H9 (cell line): ENCODE data around the gene ZSCAN1. TPM values are rescaled to one million over a fixed set of nuclear protein-coding genes. Genes with fewer than 3 reads are reported as not detected.

Experiments used
- DNase-seq: peaks from one replicate; pipeline ENCODE4 v3.0.0-alpha.2; 2017
- H2AFZ ChIP-seq: one replicate; pipeline ENCODE4 v1.6.1; 2013; ENCODE audit warnings: mild to moderate bottlenecking, low read length, control low read depth, moderate library complexity
- H2AK5ac ChIP-seq: 2 replicates; pipeline ENCODE4 v1.6.1; 2013; ENCODE audit warnings: low read length, control low read depth, mixed read lengths; ENCODE audit not compliant: insufficient read length
- H2BK120ac ChIP-seq: one replicate; pipeline ENCODE4 v1.6.1; 2013; ENCODE audit warnings: low read depth, mild to moderate bottlenecking, low read length, control low read depth, inconsistent platforms; ENCODE audit not compliant: poor library complexity, severe bottlenecking
- H2BK12ac ChIP-seq: 2 replicates; pipeline ENCODE4 v1.6.1; 2013; ENCODE audit warnings: low read length, control low read depth, mixed read lengths, low read depth; ENCODE audit not compliant: insufficient read length
- H2BK15ac ChIP-seq: 2 replicates; pipeline ENCODE4 v1.6.1; 2013; ENCODE audit warnings: low read depth, low read length, control low read depth
- H2BK20ac ChIP-seq: one replicate; pipeline ENCODE4 v1.6.1; 2013; ENCODE audit warnings: low read depth, mild to moderate bottlenecking, low read length, control low read depth, inconsistent platforms; ENCODE audit not compliant: poor library complexity, severe bottlenecking
- H2BK5ac ChIP-seq: 2 replicates; pipeline ENCODE4 v1.6.1; 2013; ENCODE audit warnings: low read length, control low read depth, mixed read lengths; ENCODE audit not compliant: insufficient read length
- H3K14ac ChIP-seq: 2 replicates; pipeline ENCODE4 v1.6.1; 2013; ENCODE audit warnings: low read length, control low read depth; ENCODE audit not compliant: insufficient read depth
- H3K18ac ChIP-seq: 2 replicates; pipeline ENCODE4 v1.6.1; 2013; ENCODE audit warnings: low read depth, mild to moderate bottlenecking, mixed read lengths, low read length, control low read depth; ENCODE audit not compliant: insufficient read length
- H3K23ac ChIP-seq: 2 replicates; pipeline ENCODE4 v1.6.1; 2013; ENCODE audit warnings: low read length, control low read depth, mixed read lengths, low read depth; ENCODE audit not compliant: insufficient read length
- H3K23me2 ChIP-seq: 2 replicates; pipeline ENCODE4 v1.6.1; 2013; ENCODE audit warnings: low read depth, mild to moderate bottlenecking, mixed read lengths, low read length, control low read depth; ENCODE audit not compliant: insufficient read length, poor library complexity, severe bottlenecking
- H3K27ac ChIP-seq: 2 replicates; pipeline ENCODE4 v1.5.1; 2013; ENCODE audit warnings: low read length, control low read depth, mixed read lengths, low read depth; ENCODE audit not compliant: insufficient read length
- H3K27me3 ChIP-seq: 2 replicates; pipeline ENCODE4 v1.6.1; 2013; ENCODE audit warnings: low read length, control low read depth, inconsistent platforms; ENCODE audit not compliant: insufficient read depth
- H3K4ac ChIP-seq: 2 replicates; pipeline ENCODE4 v1.6.1; 2013; ENCODE audit warnings: low read depth, mild to moderate bottlenecking, control low read depth, inconsistent platforms, low read length, moderate library complexity
- H3K4me1 ChIP-seq: 2 replicates; pipeline ENCODE4 v1.6.1; 2013; ENCODE audit warnings: low read length, control low read depth, inconsistent platforms; ENCODE audit not compliant: insufficient read depth
- H3K4me2 ChIP-seq: 2 replicates; pipeline ENCODE4 v1.6.1; 2013; ENCODE audit warnings: low read length, control low read depth, mixed read lengths; ENCODE audit not compliant: insufficient read length, insufficient read depth
- H3K56ac ChIP-seq: 2 replicates; pipeline ENCODE4 v1.6.1; 2013; ENCODE audit warnings: low read depth, mild to moderate bottlenecking, mixed read lengths, low read length, control low read depth; ENCODE audit not compliant: insufficient read length
- H3K79me1 ChIP-seq: 2 replicates; pipeline ENCODE4 v1.6.1; 2013; ENCODE audit warnings: low read depth, mild to moderate bottlenecking, moderate library complexity, low read length, control low read depth, inconsistent platforms; ENCODE audit not compliant: insufficient read depth, poor library complexity, severe bottlenecking
- H3K79me2 ChIP-seq: 2 replicates; pipeline ENCODE4 v1.6.1; 2013; ENCODE audit warnings: low read length, control low read depth, inconsistent platforms; ENCODE audit not compliant: insufficient read depth
- H3K9ac ChIP-seq: 2 replicates; pipeline ENCODE4 v1.6.1; 2013; ENCODE audit warnings: low read length, control low read depth, mixed read lengths; ENCODE audit not compliant: insufficient read length; ENCODE audit errors: extremely low read depth
- H3K9me3 ChIP-seq: one replicate; pipeline ENCODE4 v1.6.1; 2013; ENCODE audit warnings: low read depth, low read length, inconsistent platforms; ENCODE audit not compliant: control insufficient read depth
- H3T11ph ChIP-seq: one replicate; pipeline ENCODE4 v1.6.1; 2013; ENCODE audit warnings: mild to moderate bottlenecking, low read length, control low read depth, inconsistent platforms
- H4K20me1 ChIP-seq: one replicate; pipeline ENCODE4 v1.6.1; 2013; ENCODE audit not compliant: control insufficient read depth, insufficient read length, insufficient read depth
- H4K5ac ChIP-seq: 2 replicates; pipeline ENCODE4 v1.6.1; 2013; ENCODE audit warnings: low read depth, mild to moderate bottlenecking, mixed read lengths, low read length, control low read depth; ENCODE audit not compliant: insufficient read length
- H4K8ac ChIP-seq: replicated peaks from 2 replicates; pipeline ENCODE4 v1.6.1; 2013; ENCODE audit warnings: low read length, control low read depth, mixed read lengths, low read depth; ENCODE audit not compliant: insufficient read length
- H4K91ac ChIP-seq: 2 replicates; pipeline ENCODE4 v1.6.1; 2013; ENCODE audit warnings: low read depth, mild to moderate bottlenecking, moderate library complexity, mixed read lengths, low read length, control low read depth; ENCODE audit not compliant: insufficient read length
- H3K27ac Mint-ChIP-seq, 3 experiments: 2 replicates in 2 of 3; 3 replicates in 1 of 3; pipeline ENCODE4 v1.8.0; 2020 to 2021; ENCODE audit warnings: mixed read lengths in 3 of 3, mild to moderate bottlenecking in 1 of 3, moderate library complexity in 1 of 3
- H3K27me3 Mint-ChIP-seq: 2 replicates; pipeline ENCODE4 v1.8.0; 2021; ENCODE audit warnings: low read depth, mild to moderate bottlenecking, moderate library complexity, mixed read lengths
- H3K36me3 Mint-ChIP-seq, 3 experiments: 2 replicates in 2 of 3; 3 replicates in 1 of 3; pipeline ENCODE4 v1.8.0; 2020 to 2021; ENCODE audit warnings: low read depth in 3 of 3, mixed read lengths in 3 of 3; ENCODE audit not compliant: insufficient read depth in 1 of 3
- H3K4me1 Mint-ChIP-seq, 2 experiments: 2 replicates each; pipeline ENCODE4 v1.8.0; 2020; ENCODE audit warnings: mixed read lengths in 2 of 2
- H3K4me3 Mint-ChIP-seq, 2 experiments: 2 replicates in 1 of 2; 3 replicates in 1 of 2; pipeline ENCODE4 v1.8.0; 2020 to 2021; ENCODE audit warnings: mild to moderate bottlenecking in 2 of 2, mixed read lengths in 2 of 2, moderate library complexity in 1 of 2
- H3K9me3 Mint-ChIP-seq, 2 experiments: 2 replicates in 1 of 2; 3 replicates in 1 of 2; pipeline ENCODE4 v1.8.0; 2020; ENCODE audit warnings: mild to moderate bottlenecking in 2 of 2, mixed read lengths in 2 of 2, moderate library complexity in 1 of 2
- CTCF ChIP-seq: fragments of 200-600 bp; sonication (generic); conservative IDR thresholded peaks from 3 replicates; pipeline ENCODE4 v1.8.0; 2021; ENCODE audit warnings: antibody characterized with exemption, mild to moderate bottlenecking
- WGBS: extraction: QIAGEN DNeasy Blood & Tissue Kit; methylation state at CpG from one replicate; pipeline ENCODE4 v1.1.7; 2013; ENCODE audit warnings: missing lambda C conversion rate, low lambda C conversion rate, mixed read lengths; ENCODE audit not compliant: insufficient read length; ENCODE audit errors: extremely low coverage; 5-methylcytosine and 5-hydroxymethylcytosine counted together
- total RNA-seq: library from RNA; stranded (reverse); gene quantifications from 2 replicates; pipeline ENCODE4 v1.2.1, GENCODE V29; 2021

The ZSCAN1 gene
- total RNA-seq, 1 experiment from 2014 or later, result 1.2 TPM

- H3K27me3 Mint-ChIP-seq, result peaks cover 50% of the 10 kb centered on the region
- peaks cover 79 to 83% of the 10 kb centered on the region in 2 experiments for H3K9me3 Mint-ChIP-seq
- no peak overlapping the region for H3K27ac Mint-ChIP-seq
Measured at GRCh38 chr19:58044886-58045285, 11.1 kb downstream of the ZSCAN1 start.

More at GRCh38 chr19:58044886-58045285, 11.1 kb downstream of the ZSCAN1 start:
- H3K79me1 ChIP-seq, result no peaks in the 10 kb centered on the region
- H3K27ac ChIP-seq, result no peak overlapping the region
- no CpG with 5 or more reads among the region's 26 CpGs for WGBS
- no peaks in the 10 kb centered on the region for H3K79me2 ChIP-seq
- H3K9ac ChIP-seq, result no peak overlapping the region
- no peak overlapping the region for H3K18ac ChIP-seq
- DNase-seq, result no peak
- H3K4me1 ChIP-seq, result no peaks in the 10 kb centered on the region
- H2BK5ac ChIP-seq, result no peak overlapping the region
- H3K27me3 ChIP-seq, result no peaks in the 10 kb centered on the region; the same call in 1 of the 2 replicates
- no peak overlapping the region for H3K23ac ChIP-seq
- H3K23me2 ChIP-seq, result no peaks in the 10 kb centered on the region
- H4K5ac ChIP-seq, result no peak overlapping the region
- no peak overlapping the region for H2BK12ac ChIP-seq
- H4K20me1 ChIP-seq, result no peaks in the 10 kb centered on the region
- no peak for TF ChIP-seq CTCF
- H4K91ac ChIP-seq, result no peak overlapping the region
- no peak overlapping the region for H4K8ac ChIP-seq
- no peak overlapping the region for H3K14ac ChIP-seq
- Mint-ChIP-seq H3K36me3 (peaks cover 4 to 30% (median 11%) of the 10 kb centered on the region in 3 experiments; a peak in 6 of 7 replicates), H3K4me1 (0 out of 4 replicates have a peak, but pooled peaks cover 0 to 2% of the 10 kb centered on the region in 2 experiments), H3K4me3 (no peak overlapping the region)
- peaks cover 32% of the 10 kb centered on the region for H3K9me3 ChIP-seq
- H2BK20ac ChIP-seq, result no peak overlapping the region
- no peak overlapping the region for H3K56ac ChIP-seq
- H2BK120ac ChIP-seq, result no peak overlapping the region
- H2AFZ ChIP-seq, result no peak overlapping the region
- no peak overlapping the region for H2AK5ac ChIP-seq
- no peak overlapping the region for H2BK15ac ChIP-seq
- no peak overlapping the region for H3K4me2 ChIP-seq
- H3K4ac ChIP-seq, result no peak overlapping the region
- no peak overlapping the region for H3T11ph ChIP-seq
